HG03064 (cell line): Measurements from ENCODE around the gene MYBPH.

Source experiments
- ATAC-seq: cut with Tn5 transposase; IDR thresholded peaks from one replicate; pipeline ENCODE4 v1.9.1; 2021; ENCODE audit warnings: low read depth; ENCODE audit not compliant: unreplicated experiment

The MYBPH gene

DNA sequence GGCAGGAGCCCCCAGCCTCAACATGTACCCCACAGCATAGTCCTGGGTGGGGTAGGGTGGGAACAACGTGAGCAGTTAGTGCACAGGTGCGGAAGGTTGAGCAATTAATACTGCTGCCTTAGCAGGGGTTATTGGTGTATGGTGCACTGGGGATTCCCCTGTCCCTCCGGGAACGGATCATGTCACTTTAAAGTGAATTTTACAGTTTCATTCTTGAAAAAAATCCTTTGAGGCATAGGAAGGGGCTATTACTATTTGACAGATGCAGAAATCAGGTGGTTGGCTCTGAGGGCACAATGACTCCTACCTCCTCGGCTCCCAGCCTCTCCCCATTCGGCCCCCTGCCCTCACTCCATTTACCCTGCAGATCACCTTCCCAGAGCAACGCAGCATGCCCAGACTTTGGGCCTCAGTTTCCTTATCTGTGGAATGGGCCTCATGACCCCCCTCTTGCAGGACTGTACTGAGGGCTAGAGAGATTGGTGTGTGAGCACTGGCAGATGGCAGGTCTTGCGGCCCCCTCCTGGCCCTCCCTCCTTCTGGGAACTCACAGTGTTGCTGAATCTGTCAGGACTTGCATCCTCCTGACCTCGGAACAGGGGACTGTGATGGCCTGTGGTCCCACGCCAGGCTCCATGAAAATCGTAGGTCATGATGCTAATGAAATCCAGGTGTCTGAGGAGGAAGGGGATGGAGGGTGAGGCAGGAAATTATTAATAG lies 5.1 kb upstream of the MYBPH start:
- no peak for ATAC-seq

DNA sequence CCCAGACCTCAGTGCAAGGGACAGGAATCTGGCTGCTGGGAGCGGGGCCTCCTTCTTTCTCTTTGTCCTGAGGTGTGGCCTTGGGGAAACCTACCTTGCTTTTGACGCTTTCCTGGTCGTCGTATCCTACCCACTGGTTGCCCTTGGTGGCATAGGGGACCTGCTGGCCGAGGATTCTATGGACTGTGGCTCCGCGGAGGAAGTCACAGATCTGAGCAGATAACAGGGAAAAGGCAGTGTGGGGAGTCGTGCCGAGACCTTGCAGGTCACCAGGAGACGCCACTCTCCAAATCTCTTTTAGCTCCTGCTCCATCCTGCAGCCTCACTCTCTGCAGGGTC lies 4.0 kb upstream of the MYBPH start:
- no peak for ATAC-seq

DNA sequence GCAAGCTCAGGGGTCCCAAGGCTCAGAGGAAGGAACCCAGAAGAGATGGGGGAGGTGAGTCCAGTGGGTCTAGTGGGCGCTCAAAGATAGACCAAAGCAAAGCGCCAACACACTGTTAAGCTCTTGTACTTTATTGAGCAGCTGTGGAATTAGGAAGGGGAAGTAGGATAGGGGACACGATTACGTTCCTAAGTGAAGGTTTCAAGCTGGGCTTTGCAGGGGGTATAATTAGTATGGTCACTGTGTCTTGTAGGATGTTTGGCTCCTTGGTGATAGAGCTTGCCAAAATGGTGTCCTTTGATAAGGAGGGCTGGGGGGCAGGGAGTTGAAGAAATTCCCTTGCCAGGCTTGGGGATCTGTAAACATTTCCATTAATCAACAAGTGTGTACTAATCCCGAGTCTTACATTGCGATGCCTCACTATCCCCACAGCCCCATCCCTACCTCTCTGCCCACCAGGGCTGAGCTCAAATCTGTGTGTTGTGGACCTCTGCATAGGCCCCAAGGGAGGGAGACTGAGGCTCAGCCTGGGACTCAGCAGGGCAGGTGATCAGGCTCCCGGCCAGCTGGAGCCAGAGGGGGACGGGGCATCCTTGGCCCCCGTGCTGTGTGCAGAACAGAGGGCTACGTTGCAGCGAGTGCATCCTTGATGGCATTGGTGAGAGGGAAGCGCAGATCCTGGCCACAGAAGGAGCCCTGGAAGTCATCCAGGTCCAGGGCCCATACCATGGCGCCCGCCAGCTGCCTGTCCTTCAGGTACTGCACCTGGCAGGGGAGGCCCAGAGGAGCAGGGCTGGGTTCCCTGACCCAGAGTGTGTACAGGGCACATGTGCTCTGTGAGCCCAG lies 3.4 kb upstream of the MYBPH start:
- no peak for ATAC-seq

DNA sequence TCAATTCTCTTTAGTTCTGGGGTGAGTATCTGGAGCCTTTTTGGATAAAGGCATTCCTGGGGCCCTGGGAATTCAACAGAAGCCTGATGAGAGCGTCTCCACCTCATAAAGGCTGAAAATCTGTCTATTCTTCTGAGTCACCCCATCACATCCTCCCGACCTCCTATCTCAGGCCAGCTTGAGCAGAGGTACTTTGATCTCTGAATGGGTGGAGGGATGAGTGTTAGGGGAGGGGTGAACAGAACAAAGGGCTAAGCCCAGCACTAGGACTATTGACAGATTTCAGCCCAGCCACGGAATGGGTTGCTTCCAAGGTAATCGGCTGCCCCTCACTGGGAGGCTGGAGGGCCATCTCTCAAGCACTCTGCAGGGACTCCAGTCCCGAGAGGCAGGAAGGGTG lies 2.5 kb upstream of the MYBPH start:
- no peak for ATAC-seq

DNA sequence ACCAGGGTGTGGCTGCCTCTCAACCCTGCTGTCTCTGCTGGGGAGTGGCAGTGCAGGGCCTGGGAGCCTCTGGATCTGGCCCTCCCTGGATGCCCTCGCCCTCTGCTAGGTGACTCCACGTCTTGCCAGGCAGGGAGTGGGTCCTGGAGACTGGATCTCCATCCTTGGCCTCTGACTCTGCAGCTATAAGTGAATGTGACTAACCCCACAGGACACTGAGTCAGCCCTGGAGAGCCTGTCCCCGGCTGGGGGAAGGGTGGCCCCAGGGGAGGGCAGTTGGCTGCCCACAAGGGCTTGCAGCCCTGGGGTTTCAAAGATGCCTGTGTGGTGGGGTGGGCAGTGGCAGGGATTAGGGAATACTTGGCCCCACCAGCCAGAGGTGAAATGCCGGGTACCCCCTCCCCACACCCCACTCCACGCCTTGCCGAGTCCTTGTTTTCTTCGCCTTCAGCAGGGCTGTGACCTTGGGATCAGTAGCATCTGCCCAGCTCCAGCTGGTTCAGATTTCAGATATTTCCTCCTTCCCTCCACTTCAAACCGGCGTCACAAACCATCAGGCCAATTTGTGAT lies 1.9 kb upstream of the MYBPH start:
- ATAC-seq = no peak

DNA sequence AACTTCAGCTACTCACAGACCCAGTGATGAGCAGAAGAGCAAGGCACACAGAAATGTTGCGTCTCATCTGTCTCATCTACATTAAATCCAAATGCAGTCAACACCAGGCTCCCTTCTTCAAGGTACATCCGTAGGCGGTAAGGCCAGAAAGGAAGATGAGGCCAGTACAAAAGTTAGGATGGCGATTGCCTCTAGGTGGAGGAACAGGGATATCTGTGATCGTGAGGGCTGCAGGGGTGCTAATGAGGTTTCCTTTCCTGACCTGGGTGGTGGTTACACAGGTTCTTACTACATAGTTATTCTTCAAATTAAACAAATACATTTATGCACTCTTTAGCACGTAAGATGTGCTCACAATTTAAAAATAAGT lies 1.4 kb upstream of the MYBPH start:
- ATAC-seq = no peak

DNA sequence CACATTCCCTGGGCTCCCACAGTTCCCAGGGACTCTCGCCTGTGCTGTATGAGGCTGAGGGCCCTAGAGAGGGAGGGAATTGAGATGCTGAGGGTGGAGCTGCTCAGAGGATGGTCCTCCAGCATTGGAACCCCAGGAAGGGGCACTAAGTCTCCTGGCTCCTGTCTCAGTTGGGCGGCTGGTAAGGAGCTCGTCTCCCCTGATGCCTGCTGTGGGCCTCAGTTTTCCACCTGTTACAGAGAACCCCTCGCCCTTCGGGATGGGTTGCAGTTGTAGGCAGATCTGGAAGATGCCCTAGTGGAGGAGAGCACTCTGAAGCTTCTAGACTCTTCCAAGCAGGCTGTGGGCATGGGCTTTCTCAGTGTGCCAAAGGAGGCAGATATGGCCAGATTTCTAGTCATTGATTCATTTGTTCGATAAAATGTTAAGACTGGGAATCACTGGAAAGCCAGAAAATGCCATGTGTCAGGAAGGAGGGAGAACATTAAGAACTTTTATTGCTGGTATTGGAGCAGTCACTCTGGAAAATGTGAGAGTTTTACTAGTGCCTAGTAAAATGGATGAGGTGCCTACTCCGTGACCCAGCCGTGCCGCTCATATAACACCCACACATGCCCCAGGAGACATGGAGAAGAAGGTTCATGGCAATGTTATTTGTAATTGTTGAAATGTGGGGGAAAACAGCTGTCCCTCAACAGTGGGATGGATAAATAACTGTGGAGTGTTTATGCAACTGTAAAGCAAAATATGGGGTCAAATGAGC lies 828 bp upstream of the MYBPH start:
- no peak for ATAC-seq

DNA sequence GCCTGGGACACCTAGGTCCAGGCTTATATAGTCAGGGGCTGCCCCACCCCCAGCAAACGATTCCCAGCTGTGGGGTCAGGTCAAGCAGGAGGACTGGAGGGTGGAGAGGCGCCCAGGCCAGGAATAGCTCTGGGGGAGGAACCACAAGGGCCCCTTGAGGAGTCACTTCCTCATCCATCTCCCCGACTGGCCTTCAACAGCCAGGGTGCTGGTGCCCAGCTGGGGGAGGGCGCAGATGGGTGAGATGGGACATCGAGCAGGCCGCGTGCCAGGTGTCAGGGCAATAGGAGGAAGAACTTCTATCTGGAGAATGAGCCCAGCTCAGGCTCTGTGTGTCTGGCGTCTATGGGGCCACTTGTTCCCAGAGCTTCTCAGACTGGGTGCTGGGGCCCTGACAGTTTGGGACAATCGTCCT lies 208 bp upstream of the MYBPH start:
- ATAC-seq = no peak

DNA sequence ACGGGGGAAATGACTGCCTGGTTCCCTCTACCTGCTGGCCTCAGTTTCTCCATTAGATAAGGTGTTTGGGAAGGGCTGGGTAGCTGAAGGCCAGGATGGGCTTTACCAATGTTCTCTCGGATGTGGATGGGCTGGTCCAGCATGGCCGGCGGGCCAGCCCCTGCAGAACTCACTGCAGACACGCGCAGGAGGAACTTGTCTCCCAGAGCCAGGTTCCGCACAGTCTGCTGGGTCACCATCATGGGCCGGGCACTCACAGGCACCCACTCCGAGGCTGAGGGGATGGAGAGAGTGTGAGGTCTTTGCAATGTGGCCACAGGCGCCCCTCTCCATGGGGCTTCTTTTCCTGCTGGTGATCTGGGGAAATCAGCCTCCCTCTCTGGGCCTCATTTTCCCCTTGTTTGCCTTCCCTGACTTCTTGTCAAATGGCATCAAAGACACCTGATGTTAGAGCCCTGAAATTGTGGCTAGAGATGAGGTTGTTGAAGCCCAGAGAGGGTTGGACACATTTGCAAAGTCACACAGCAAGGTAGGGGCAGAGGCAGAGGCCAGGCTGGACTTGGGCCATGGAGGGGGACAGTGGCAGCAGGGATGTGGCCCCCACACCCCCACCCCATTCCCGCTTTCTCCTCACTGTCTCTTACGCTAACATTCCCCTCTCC lies 1.2 kb downstream of the MYBPH start:
- no peak for ATAC-seq

DNA sequence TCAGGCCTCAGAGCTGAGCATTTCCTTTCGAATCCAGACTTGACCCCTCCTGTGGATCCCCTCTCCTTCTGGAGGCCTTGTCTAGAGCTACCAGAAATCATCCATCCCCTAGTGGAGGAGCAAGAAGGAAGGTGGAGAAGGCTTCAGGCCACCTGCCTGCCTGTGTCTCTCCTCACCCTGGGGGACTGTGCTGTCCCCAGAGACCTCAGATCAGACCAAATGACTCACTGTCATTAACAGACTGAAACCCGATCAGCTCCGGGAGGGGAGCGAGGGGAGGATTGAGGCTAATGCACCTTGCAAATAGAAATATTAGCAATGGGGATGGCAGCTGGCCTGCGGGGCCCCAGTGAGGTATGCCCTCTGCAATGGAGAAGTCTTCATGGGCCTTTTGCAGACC lies 2.1 kb downstream of the MYBPH start:
- ATAC-seq = peak; percentile 75

DNA sequence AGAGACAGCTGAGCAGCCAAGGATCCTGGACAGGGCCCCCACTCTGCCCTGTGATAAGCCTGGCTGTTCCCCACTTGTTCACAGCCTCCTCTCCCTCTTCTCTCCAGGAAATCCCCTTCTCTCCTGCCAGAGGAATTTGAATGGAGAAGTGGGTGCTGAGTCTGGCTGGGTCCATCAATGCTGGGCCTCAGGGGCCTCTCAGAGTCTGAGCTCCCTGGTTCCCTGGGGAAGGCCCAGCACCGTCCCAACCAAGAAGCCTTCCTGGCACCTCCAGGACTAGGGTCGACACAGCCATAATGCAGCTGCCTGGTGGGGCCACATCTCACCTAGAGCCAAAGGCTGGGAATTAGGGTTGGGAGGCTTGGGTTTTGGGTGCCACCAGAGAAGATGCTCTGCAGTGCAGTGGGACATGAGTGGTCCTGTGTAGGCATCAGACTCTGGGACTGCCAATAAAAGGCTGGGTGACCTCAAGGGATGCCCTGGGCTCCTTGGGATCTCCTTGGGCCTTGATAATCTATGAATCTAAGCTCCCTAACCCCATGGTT lies 2.5 kb downstream of the MYBPH start:
- ATAC-seq = no peak

DNA sequence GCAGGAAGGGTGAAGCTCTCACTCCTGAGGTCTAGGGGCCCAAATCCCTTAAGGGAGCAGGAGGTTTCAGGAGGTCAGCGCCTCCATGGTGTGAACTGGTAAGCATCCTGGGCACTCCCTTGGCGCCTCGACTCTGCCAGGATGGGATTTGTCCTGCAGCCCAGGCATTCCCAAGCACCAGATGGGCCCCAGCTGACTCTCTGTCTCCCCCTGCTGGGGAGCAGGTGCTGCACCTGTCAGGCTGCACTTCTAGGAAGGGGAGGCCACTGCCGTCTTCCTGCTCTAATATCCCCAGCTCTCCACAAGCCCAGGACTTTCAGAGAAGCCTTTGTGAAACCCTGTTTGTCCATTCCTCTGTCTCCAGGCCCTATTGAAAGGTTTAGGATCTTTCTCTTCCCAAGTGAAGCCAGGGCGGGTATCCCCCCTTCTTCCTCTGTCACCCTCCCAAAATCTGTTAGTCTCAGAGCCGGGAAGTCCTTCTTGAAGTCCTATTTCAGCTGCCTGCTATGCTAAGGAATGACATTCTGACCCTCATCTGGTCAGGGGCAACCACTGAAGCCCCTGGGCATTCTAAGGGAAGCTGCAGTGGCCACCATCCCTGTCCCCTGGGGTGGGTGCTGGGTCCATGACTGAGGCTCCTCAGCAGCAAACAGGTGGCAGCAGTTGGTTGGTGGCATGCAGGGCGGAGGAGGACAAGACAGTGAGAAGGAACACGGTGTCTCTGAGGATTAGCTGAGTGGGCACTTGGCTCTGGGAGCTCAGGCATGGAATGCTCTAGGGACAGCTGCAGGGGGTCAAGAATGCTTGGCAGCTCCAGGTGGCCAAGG lies 3.2 kb downstream of the MYBPH start:
- no peak for ATAC-seq

DNA sequence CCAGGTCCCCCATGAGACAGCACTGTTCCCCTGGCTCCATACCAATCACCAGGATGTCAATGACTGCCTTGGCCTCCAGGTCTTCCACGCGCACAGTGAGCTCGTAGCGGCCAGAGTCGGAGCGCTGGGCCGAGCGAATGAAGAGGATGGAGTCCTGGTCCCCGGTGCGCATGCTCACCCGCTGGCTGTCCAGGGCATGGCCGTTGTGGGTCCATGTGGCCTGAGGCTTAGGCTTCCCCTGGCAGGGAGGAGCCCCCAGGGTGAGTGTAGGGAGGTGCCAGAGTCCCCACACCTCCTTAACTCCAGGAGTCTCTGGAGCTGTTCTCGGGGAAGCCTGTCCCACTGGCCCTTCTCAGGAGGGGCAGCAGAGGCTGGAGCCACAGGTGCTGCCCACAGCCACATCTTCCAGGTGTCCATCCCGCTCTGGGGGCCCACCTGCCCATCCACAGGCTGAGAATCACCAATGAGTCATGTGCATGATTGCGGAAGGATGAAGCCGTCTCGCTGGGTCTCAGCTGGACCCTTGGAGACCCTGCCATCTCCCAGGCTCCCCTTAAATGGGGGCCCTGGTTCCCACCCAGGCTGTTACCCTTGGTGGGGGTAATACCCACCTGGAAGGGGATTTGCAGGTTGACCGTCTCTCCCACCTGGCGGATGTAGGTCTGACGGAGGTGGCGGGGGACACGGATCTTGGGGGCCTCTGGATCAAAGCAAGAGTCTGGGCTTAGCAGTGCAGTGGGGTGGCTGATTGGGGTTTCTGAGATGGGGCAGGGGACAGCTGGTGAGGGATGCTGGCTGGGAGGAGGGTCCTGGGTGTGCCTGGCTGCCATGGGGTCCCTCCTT lies 4.1 kb downstream of the MYBPH start:
- ATAC-seq = no peak

DNA sequence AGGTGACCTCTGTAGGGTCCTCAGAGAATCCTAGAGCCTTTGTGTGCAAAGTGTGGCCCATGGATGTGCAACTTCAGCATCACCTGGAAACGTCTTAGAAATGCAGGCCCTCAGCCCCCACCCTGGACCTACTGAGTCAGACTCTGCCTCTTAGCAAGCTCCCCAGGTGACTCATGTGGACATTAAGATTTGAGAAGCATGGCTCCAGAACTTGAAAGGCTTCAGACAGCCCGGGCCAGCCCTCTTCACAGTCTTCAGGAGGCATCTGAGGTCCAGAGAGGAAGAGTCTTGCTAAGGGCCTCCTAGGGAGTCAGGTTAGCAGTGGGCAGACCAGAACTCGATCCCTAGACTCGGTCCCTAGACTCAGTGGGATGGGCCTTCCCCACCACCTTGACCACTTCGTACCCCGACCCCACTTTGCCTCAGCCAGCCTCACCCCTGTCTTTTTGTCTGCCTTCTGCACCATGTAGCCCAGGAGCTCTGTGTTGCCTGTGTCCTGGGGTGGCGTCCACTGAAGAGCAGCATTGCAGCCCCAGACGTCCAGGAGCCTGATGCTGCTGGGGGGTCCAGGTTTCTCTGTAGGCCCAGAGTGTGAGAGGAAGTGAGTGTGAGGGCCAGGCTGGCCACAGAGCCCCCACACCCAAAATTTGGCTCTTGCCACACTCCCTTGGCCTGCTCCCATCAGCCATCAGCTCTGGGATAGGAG lies 4.8 kb downstream of the MYBPH start:
- ATAC-seq = no peak

DNA sequence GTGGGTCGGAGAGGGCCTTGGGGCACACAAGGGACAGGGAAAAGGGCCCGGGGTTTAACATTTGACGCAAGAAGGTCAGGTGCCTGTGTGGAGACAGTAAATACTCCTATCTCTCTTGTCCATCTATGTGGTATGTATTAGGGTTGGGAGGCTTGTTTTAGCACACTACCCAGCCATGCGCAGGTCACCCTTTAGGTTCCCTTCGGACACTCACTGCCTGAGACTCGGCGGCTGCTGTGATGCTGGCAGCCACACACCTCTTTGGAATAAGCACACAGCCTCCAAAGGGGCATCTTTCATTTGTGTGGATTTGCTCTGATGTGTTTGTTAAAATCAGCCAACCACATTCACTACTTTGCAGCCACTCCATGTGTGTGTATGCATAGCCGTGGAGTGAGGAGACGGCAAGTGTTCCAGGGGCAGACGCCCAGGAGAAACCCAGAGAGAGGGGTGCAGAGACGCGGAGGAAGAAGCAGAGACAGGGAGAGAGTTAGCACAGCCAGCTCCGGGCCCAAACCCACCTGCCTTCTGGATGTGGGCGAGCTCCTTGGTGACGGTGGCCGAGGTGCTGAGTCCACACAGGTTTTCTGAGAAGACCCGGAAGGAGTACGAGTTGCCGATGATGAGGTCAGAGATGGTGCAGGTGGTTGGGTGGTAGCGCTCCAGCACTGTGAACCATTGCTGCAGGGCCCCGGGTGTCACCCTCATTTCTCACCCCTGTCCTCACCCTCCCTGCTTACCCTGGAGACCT lies 5.7 kb downstream of the MYBPH start:
- ATAC-seq = no peak

DNA sequence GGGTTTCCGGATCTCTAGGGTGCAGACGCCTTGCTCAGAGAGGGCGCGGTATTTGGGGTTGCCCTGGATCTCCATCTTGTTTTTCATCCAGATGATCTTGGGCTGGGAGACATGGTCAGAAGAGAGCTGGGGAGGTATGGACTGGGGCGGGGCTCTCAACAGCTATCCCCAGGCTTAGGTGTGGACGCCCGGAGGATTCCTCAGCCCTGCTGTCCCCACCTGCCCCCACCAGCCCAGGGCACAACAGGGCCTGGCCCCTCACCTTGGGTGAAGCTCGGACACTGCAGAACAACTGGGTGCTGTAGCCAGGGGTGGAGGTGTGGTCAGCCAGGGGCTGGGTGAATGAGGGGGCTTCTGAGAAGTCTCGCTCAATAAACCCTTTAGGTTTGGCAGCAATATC lies 6.6 kb downstream of the MYBPH start:
- no peak for ATAC-seq

DNA sequence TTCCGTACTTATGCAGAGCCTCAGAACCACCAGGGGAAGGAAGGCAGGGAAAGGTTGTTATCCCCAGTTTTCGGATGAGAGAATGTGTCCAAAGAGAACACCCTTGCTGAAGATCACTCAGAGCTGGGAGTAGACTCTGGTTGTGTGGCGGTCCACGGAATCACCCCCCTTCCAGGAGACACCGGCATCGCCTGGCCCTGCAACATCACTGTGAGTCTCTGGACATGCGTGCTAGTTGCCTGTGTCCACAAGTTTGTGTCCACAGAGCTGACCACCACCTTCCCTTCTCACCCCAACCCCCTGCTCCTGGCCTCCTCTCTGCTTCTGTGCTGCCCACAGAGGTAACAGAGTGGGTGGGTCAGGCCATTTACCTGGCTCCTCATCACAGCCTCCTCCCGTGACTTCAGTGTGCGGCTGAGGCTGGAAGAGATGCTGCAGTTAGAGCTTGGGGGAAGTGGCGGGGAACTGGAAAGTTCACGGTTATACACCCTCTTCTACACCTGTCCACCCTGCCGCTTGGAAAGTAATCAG lies 7.3 kb downstream of the MYBPH start:
- ATAC-seq = no peak
